Measurements from ENCODE around the gene IGF2.

GRCh38 chr11:2088746-2089535 lies 50.2 kb downstream of the IGF2 start:
- TF ChIP-seq CTCF (IDR thresholded peaks at IDR 0.05): no peak
- TF ChIP-seq POLR2A (IDR thresholded peaks at IDR 0.05): no peak
